NB4 (cell line): Measurements from ENCODE around the gene CEACAM6.
A peak's percentile ranks its signal among the peaks of the same experiment; 100 is the strongest.

Experiments
- DNase-seq: peaks from one replicate; pipeline ENCODE4 v3.0.0; 2010; ENCODE audit warnings: low read depth
- H3K4me3 ChIP-seq: one replicate; pipeline ENCODE4 v1.5.1; 2011; ENCODE audit warnings: mild to moderate bottlenecking, low read depth, low read length, moderate library complexity
- MYC ChIP-seq: IDR thresholded peaks from 2 replicates; pipeline ENCODE4 v1.6.1; 2011; ENCODE audit warnings: low read depth, low read length
- POLR2A ChIP-seq: IDR thresholded peaks from 2 replicates; pipeline ENCODE4 v1.6.1; 2011; ENCODE audit warnings: mild to moderate bottlenecking; ENCODE audit not compliant: insufficient read length; ENCODE audit errors: extremely low read depth
- TF ChIP-seq, protein P1 (sequence below): IDR thresholded peaks from 2 replicates; pipeline ENCODE4 v1.6.1; 2011; ENCODE audit warnings: low read depth, low read length
- TF ChIP-seq, protein P2 (sequence below): IDR thresholded peaks from one replicate; pipeline ENCODE4 v1.5.1; 2012; ENCODE audit warnings: low read depth, low read length

The CEACAM6 gene

DNA sequence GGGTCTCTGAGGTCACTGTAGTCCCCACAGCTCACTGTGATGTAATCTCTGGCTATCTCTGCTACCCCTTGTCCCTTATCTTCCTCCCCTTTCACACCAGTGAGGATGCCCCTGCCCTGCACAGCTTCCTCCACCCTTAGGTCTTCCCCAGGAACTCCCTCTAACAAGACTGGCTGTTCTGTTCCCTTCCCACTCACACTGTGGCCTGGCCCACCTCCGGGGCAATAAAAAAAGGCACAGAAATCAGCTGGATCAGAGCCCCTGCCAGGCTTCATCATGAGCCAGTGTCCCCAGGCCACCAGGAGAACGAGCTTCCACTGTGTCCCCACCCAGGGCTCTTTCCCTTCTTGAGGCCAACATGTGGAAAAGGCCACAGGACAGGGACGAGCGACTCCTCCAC, 45.7 kb downstream of the CEACAM6 start:
- TF ChIP-seq, protein P1, sequence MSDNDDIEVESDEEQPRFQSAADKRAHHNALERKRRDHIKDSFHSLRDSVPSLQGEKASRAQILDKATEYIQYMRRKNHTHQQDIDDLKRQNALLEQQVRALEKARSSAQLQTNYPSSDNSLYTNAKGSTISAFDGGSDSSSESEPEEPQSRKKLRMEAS: no peak
- no peak for TF ChIP-seq MYC
- no peak for TF ChIP-seq POLR2A
- TF ChIP-seq, protein P2, sequence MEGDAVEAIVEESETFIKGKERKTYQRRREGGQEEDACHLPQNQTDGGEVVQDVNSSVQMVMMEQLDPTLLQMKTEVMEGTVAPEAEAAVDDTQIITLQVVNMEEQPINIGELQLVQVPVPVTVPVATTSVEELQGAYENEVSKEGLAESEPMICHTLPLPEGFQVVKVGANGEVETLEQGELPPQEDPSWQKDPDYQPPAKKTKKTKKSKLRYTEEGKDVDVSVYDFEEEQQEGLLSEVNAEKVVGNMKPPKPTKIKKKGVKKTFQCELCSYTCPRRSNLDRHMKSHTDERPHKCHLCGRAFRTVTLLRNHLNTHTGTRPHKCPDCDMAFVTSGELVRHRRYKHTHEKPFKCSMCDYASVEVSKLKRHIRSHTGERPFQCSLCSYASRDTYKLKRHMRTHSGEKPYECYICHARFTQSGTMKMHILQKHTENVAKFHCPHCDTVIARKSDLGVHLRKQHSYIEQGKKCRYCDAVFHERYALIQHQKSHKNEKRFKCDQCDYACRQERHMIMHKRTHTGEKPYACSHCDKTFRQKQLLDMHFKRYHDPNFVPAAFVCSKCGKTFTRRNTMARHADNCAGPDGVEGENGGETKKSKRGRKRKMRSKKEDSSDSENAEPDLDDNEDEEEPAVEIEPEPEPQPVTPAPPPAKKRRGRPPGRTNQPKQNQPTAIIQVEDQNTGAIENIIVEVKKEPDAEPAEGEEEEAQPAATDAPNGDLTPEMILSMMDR: no peak
- H3K4me3 ChIP-seq: no peak overlapping the region
- no peak for DNase-seq

DNA sequence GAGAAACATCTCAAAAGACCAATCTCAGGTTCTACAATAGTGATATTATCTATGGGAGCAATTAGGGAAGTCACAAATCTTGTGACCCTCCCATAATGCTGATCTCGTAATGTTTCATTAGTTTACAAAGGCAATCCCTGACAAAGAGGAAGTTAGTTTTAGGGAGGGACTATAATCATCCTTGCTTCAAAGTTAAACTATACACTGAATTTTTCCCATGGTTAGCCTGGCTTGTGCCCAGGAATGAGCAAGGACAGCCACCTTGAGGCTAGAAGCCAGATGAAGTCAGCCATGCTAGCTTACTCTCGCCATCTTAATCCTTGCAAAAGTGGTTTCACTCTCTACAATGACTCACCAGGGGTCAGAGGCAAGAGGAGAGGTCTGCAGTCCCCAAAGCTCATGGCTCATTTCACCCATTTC, 46.5 kb downstream of the CEACAM6 start:
- TF ChIP-seq POLR2A (no peak), MYC (no peak)
- TF ChIP-seq, protein P1: no peak
- TF ChIP-seq, protein P2: no peak
- H3K4me3 ChIP-seq: no peak overlapping the region
- peak; percentile 52 for DNase-seq

DNA sequence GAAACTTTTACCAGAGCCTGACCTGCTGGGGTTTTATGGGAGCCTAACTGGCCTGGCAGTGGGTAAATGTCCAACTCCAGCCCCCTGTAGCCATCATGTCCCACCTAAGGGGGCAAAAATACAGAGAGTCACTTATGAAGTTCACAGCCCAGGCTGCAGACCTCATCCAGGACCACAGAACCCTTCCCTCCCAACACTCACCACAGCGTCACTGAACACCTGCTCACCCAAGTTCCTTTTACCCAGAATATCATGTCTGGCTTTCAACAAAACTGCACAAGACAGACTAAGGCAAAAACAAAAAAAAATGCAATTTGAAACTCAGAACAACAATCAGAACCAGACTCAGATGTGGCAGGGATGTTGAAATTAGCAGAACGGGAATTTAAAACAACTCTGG, 47.4 kb downstream of the CEACAM6 start:
- no peak overlapping the region for H3K4me3 ChIP-seq
- no peak for DNase-seq
- TF ChIP-seq, protein P1: no peak
- no peak for TF ChIP-seq POLR2A

DNA sequence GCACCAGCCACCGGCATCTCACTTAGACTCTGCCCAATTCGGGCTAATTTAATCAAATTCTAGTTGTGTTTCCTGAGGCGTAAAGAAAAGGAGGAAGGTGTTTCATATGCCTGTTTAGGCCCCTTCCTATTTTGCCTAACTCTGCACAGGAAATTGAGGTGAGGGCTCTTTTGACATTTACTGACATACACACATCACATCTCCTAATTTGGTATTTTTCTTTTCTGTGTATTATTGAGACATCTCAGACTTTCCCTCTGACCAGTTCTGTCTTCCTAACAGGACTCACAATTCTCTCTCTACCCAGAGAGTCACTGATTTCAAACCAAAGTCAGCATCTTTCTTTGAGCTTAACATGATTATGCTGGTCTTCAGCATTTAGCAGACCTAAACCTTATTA, 49.0 kb downstream of the CEACAM6 start:
- no peak for DNase-seq
- TF ChIP-seq, protein P2: no peak
- H3K4me3 ChIP-seq: no peak overlapping the region

DNA sequence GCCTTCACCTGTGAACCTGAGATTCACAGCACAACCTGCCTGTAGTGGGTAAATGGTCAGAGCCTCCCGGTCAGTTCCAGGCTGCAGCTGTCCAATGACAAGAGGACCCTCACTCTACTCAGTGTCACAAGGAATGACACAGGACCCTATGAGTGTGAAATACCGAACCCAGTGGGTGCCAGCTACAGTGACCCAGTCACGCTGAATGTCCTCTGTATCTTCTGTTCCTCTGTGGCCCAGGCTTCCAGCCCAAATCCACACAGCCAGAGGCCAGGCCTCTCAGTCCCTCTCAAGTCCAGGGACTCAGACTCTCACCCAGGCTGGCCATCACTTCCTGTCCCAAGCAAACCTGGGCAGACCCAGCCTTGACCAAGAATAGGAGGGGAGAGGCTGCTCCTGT, 51.8 kb downstream of the CEACAM6 start:
- no peak overlapping the region for H3K4me3 ChIP-seq
- DNase-seq: no peak
- TF ChIP-seq, protein P1: no peak
- TF ChIP-seq POLR2A: no peak
- TF ChIP-seq, protein P2: no peak
- TF ChIP-seq MYC: no peak

DNA sequence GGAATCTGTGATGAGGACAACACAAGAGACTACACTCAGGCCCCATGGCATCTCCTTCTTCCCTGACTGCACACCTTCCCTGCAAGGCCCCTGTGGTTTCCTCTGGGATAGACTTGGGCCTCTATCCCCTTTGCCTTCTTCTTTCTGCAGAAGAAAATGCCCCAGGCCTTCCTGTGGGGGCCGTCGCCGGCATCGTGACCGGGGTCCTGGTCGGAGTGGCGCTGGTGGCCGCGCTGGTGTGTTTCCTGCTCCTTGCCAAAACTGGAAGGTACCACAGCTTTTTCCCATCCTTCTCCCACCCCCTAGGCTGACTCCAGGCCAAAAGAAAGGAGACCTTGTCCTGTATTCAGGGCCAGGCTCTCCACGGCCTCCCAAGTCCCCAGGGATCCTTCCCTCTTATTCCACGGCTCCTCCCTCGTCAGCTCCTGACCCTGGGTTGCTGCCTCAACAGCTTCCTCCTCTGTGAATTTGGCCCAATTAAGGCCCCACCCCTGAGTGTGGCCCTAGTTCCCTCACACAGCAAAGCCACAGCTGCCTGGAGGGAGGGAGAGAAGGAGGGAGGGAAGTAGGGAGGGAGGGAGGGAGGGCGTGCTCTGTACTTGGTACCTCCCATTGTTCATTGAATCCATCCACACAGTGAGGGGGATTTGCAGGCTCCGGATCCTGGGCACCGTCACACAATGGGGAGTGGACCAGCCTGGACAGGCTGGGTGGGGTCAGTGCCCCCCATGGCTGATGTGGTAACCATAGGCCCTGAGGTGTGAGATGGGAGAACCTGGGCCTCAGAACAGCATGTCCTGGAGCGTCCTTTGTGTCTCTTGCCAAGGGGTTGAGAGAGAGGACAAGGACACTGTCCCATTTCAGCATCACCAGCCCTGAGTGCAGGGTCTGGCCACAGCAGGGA, 53.6 kb downstream of the CEACAM6 start:
- DNase-seq: peak; percentile 16

DNA sequence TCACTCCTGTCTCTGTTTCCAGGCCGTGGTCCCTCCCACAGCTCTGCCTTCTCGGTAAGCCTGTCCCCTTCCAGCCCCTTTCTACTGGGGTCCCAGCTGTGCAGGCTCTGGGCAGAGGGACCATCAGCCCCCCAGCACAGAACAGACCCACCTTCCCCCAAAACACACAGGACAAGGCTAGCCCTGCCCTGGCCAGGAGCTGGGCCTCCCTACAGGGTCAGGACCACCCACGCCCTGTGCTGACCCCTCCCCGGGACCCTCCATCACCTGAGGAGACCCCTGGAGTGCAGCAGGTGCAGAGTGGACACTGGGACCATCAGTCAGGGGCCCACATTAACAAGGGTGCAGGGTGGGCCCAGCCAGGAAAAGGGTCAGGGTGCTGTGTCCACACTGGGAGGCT, 55.0 kb downstream of the CEACAM6 start:
- H3K4me3 ChIP-seq: no peak overlapping the region
- no peak for DNase-seq
- TF ChIP-seq, protein P1: no peak
- TF ChIP-seq MYC (no peak), POLR2A (no peak)
- TF ChIP-seq, protein P2: no peak

More for the DNA sequence above, 53.6 kb downstream of the CEACAM6 start:
- no peak for TF ChIP-seq POLR2A
- no peak overlapping the region for H3K4me3 ChIP-seq
